KG1 (cell line): ENCODE results near the gene NELFA.

ENCODE experiments used
- DNase-seq: peaks from one replicate; lab custom pipeline; 2025; lab: John Stamatoyannopoulos, UW

NELFA gene

DNA sequence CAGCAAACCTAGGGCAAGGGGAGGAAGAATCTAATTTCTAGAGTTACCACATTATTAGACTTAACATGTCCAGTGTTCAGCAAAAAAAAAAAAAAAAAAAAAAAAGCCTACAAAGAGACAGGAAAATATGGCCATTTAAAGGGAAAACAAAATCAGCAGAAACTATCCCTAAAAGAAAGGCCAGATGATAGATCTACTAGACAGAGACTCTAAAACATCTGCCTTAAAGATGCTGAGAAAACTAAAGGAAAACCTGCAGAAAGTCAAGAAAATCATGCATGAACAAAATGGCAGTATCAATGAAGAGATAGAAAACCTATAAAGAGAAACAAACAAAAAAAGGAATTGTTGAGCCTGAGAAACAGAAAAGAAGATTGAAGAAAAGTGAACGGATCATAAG, 43.8 kb downstream of the NELFA start:
- no peak for DNase-seq

DNA sequence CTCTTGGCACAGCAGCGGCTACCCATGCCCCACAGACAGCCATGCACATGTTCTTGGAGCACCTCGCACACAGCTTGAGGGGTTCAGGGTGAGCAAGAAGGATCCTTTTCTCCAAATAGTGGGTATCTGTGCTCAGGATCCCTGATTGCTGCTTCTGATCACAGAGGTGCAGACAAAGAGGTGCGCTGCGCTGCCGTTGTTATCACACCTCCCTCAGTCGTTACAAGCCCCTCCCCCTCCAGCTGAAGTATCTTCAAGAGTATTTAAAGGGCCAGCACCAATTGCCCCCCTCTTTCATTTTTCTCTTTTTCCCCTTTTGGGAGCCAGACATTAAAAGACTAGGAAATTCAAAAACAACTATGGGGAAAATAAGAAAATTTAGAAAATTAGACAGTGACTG, 44.3 kb downstream of the NELFA start:
- no peak for DNase-seq

DNA sequence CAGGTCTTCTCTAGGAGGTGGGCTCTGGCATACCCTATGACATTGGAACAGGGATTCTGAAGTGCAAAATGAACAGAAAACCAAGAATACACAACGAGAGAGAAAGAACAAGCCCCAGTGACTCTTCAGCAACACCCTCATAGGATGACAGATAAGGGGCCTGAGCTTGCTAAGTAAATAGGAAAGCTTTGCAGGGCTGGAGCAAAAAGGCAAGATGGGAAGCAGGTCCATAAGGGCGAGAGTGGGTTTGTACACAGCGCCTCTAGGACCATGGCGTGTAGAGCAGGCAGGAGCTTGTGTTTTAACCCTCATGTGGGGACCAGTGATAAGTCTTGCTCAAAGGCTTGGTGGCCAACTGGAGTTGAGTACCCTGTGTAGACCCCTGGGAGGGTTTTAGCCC, 45.8 kb downstream of the NELFA start:
- no peak for DNase-seq

DNA sequence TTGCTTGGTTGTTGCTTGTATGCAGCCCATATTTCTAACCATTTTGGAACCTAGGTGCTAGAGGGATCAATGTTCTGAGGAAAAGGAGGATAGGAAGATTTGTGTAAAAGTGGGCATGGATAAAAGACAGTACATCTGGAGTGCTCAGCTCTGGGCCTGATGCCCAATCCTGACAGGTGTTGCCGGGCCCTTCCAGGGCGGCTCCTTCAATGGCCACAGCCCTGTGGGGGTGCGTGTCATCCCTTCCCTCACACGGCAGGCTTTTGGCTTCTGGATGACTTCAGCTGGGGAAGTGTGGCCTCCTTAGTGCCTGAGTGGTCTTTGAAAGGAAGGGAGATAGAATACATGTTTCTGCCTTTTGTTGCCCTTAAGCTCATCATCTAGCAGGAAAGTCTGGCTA, 47.2 kb downstream of the NELFA start:
- no peak for DNase-seq

DNA sequence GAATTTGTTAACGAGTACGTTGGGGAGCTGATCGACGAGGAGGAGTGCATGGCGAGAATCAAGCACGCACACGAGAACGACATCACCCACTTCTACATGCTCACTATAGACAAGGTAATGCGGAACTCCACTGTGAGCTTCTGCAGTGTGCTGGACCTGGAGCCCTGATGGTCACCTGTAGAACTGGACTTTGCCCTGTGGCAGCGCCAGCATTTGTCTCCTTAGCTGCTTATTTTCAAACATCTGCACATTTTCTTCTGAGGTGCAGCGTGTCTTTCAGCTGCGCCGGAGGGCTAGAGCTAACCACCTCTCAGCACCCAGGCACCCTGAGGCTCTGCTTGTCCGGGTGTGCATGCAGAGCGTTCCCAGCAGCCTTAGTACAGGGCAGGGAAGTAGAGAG, 47.7 kb downstream of the NELFA start:
- DNase-seq: no peak

DNA sequence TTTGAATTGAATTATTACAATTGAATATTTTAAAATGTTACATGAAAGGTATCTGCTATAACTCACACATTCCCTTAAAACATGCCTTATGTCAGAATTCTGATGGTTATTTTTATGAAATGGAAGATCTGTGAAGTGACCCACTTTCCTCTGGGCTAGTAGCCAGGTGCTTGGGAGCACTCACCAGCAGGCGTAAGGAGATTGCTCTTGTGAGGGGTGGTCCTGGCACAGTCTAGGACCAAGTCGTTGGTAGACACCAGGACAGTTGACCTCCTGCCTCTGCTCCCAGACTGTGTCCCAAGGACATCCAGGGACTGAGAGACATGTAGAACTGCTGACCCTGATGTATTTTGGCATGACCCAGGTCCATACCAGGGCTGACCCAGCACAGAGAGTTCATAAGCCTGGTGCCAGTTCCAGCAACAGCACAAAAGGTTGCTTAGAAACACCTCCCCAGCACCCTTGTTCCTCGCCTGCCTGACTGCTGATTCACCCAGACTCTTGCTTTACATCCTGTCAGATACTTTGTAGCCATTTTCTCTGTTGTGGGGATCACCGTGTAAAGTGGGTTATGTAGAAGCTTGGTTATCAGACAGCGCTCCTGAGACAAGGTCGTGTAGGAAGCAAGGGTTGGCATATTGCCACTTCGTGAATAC, 48.5 kb downstream of the NELFA start:
- DNase-seq: no peak

DNA sequence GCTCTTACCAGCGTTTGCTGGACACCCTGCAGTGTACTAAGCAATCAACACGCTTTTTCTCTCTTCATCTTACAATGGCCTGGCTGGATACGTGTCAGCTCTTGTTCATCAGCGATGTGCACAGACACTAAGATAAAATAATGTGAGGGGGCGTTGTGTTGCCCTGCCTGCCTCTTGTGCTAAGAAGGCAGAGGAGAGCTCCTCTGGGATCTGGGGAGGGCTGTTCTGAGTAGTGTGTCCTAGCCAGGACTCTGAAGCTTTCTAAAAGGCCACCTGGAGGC, 49.7 kb downstream of the NELFA start:
- DNase-seq: no peak

DNA sequence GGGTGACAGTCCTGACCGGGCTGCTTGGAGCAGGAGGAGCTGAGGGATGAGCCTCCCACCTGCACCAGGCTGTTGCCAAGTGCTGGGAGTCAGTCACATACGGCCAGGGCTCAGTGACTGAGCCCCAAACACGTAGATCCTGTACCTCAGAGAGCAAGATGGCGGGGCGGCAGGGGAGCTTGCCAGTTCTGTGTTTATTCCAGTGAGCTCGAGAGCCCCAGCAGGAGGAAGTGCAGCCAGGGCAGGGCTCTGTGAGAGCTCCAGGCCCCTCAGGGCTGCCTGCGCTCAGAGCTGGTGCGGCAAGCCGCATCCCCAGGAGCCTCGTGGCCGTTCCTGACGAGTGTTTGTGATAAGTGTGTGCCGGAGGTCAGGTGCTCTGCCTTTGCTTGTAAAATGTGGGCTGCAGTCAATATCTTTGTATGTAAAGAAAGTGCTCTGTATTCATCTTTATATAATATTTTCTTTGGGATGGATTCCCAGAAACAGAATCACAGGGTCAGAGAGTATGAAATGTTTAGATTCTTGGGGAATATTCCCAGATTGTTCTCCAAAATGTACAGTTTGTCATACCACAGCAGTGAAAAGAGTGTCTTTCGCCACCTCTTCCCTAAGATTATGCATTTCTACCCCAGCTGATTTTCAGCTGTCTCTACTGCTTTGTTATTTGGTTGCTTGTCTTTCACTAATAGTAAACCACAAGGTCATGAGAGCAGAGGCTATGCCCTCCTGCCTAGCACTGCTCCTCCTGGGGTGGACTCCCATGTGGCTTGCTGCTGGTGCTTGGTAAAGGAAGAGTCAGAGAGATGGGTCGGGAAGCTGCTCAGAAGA, 50.3 kb downstream of the NELFA start:
- no peak for DNase-seq

DNA sequence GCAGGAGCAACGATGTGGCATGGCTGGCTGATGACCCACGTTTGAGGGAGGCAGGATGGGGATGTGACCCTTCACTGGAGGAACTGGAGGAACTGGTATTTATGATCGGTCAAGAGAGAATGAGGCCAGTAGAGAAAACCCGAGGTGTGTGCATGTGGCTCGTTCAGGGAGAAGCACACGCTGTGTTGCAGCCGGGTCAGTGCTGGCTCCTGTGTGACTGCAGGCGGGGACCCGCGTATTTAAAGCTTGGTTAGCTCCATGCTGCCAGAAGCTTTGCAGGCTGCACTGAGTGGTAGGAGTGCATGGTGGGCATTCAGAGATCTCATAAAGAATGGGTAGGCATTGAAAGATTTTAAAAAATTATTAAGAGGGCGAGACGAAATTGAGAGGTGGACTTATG, 52.1 kb downstream of the NELFA start:
- DNase-seq: no peak

DNA sequence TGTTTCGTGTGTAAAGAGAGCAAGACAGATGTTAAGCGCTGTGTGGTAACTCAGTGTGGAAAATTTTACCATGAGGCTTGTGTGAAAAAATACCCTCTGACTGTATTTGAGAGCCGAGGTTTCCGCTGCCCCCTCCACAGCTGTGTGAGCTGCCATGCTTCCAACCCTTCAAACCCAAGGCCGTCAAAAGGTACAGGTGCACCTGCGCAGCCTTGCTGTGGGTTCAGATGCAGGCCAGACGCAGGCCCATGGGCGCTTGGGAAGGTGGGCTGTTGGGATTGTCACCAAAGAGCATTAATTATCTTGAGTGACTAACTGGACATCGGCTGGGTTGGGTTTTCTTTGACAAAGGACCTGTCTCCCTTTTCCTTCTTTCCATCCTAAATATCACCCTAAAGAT, 55.4 kb downstream of the NELFA start:
- DNase-seq: no peak

DNA sequence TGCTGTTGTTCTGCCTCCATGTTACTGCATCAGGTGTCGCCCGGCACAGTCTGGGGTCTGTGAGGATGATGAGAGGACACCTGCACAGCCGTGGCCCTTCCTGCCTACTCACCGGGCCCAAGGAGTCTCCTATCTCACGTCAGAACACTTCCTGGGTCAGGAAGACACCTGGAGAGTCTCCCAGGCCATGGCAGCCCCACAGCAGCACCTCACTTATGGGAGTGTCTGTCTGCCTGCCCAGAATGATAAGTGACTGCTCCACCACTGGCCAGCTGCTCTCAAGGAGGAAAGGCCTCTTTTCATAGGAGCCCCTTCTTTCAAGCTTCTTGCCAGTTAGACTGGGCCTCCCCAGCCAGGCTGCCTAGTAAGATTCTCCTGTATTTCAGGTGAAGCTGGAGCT, 56.1 kb downstream of the NELFA start:
- no peak for DNase-seq

DNA sequence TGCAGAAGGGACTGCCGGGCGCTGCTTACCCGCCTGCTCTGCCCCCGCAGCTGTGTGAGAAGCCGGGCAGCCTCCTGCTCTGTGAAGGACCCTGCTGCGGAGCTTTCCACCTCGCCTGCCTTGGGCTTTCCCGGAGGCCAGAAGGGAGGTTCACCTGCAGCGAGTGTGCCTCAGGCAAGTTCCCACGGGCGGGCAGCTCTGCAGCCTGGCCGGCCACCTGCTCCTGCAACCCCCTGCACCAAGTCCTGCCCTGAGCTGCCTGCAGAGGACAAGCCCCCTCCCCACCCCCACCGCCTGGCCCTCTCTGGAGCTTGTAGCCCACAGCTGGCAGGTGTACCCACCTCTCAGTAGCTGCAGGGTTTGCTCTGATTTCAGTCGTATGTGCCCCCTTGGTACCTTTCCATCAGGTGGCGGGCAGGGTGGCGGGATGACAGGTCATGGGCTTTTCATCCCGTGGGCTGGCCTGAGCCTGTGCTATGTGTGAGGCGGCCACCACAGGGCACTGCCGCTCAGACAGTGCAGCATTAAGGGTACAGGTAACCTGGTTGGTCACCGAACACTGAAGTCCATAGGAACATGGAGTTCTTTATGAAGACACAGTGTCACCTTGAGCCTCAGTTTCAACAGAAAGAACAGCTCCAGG, 56.6 kb downstream of the NELFA start:
- DNase-seq: no peak

DNA sequence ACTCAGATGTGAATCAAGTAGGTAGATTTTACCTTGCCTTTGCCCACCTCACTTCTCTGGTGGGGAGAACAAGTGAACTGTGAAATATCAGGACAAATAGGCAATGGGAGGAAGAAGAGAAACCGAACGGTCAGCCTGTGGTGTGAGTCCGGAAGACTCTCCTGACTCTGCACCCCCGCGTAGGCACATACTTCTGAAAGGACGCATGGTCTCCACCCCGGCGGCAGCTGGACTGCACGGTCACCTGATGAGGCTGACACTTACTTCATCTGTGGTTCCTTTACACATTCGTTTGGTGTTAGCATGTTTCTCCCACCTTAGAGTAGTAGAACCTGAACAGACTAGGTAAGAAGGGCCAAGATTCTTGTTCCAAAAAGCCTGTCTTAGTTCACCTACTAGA, 58.4 kb downstream of the NELFA start:
- no peak for DNase-seq

DNA sequence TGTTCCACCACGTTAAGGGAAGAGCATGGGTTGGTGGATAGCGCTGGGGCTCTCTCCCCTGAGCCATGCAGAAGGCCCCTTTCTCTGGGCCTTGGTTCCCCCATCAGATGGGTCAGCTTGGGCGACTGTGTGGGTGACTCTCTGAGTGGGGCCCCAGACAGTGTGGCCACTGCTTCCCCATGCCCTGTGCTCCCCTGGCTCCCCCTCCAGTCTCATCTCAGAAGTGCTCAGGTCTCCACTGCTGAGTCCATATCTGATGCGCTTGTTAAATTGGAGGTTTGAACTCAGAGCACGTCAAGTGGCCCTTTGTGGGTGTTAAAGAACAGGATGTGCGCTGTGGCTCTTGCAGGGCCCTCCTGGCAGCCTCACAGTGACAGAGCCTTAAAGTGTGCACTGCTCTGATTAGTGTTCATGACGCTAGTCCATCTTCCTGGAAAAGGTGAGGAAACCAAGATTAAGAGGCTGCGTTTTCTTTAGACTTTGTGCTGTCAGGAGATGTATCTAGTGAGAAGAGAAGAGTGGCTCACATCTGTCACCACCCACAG, 59.8 kb downstream of the NELFA start:
- DNase-seq: no peak

DNA sequence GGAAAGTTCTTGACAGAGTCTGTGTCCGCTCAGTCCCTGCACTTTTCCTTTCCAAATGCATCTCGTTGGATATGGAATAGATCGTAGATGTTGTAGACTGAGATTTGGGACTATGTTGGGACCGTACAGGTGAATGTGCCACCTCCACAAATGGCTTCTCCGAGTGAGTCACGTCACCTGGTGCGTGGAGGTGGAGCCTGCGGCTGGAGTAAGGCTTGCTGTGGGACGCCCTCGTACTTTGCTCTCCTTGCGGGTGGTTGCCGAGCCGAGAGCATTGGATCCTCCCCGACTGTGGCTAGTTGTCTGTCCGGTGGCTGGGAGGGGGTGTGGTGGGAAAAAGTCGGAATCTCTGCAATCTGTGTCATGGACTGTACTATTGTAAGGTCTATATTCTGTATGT, 60.5 kb downstream of the NELFA start:
- no peak for DNase-seq

DNA sequence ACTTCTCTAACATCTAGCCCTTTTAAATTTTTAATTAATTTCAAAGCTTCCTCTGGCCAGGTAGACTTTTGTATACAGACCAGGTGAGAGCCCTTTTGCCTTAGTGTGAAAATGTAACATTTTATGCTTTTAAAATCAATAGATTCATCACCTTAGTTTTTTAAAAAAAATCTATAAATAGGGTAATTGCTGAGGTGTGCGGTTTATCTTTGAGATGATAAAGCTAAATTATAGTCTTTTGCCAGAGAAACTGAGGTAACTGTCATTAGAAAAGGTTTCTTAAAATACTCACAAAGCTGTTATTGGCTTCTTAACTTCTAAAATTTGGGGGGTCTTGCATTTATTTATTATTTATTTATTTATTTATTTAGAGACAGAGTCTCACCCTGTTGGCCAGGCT, 62.9 kb downstream of the NELFA start:
- no peak for DNase-seq

DNA sequence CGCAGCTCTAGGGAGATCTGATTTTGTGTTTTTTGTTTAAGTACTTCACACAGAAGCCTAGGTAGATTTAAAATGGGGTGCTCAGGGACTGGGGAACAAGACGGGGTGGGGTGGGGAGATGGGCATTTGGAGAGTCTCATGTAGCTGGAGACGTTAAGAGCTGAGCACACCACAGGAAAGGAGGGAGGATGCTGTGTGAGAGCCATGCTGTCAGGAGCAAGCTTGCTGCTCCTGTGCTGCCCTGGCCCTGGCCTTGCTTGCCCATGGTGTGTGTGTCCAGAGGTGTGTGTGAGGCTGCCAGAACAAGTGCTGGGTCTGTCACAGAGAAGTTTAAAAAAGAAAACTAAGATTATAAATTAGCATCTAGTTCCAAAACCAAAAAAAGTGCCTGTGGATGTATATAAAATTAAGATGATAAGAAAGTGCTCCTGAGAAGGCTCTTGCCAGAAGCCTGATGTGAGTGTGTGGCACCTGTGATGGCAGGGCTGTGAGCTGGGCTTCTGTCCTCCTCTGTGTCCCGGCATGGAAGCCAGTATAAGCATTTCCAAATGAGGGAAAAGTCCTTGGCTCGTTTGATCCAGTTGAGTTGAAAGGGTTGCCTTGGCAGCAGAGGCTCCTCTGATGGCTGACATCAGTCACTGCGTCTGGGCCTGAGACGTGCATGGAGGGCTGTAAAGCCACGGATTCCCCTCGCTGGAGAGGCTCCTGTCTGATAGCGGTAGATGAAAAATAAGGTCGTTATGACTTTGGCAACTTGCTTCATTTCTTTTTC, 63.5 kb downstream of the NELFA start:
- no peak for DNase-seq

DNA sequence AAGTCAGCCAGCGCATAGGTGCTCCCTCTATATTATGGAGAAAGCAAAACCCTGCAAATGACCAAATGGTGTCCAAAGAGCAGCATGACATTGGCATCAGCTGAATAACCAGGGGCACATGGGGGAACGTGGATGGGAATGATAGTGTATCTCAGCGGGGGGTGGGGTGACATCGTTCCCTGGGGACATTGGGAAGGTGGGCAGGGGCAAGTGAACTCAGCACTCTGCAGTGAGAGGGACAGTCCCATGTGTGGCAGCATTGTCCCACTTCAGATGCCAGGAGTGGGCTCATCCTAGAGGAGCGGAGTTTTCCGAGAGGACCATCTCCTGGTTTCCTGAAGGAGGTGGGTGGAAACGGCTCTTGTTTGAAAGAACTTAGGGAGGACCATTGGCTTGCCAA, 64.8 kb downstream of the NELFA start:
- DNase-seq: no peak

DNA sequence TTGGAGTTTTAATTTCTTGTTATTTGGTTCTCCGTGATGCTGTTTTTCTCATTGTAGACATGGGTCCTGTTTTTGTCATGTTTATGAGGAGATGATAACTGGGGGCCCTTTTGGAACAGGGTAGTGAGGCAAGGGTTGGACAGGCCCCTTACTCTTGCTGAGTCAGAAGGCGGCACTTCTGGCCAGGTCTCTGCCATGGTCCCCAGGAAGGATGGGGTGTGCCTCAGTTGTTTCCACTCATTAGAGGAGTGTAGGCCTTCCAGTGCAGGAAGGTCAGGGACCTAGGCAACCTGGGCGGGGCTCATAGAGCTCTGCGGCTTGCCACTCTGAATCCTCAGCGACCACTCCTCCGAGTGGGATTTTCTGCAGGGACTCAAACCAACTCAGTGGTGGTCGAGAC, 68.2 kb downstream of the NELFA start:
- DNase-seq: no peak

DNA sequence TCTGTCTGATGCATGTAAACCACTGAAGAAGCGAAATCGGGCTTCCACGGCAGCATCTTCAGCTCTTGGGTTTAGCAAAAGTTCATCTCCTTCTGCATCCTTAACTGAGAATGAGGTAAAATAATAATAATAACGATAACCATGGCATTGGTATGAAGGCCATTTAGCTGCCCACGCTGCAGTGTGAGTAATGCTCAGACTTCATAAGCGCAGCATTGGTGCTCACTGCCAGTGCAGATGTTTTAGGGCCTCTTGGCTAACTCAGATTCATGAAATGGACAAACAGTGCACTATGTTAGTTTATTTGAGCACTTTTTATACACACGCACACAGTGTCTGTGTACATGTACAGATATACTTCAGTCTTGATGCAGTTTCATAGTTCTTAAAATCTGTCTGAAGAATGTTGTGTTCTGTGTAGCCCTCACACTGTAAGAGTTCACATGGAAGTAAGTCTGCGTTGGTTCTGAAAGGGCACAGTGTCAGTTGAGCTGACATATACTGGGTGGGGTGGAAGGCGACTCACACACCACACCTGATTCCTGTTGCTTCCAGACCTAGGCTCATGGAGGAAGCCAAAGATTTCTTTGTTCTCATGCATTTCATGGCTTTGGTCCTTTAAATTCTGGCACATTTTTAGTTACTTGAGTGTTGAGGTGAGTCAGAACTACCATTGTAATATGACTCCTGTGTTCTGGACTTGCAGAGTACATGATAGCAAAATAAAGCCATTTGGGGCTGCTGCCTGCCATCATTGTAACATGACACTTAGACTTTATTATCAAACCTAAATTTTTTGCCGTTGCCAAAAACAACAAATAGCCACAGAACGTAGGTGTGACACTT, 68.9 kb downstream of the NELFA start:
- no peak for DNase-seq

DNA sequence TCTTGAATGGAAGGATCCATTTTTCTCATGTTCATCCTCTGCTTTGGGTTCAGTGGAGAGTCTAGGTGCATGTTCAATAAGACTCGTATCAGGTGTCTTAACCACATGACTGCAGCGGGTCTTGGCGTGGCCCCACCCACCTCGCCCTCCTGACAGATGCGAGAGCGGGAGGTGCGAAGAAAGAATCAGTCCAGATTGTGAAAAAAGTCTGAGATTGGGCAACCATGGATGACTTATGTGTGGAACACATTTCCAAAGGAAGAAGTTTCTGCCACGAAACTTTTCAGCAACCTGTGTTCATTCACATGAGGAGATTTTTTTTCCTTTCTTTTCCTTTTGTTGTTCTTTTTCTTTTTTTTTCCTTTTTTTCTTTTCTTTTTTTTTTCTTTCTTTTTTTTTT, 70.7 kb downstream of the NELFA start:
- no peak for DNase-seq

DNA sequence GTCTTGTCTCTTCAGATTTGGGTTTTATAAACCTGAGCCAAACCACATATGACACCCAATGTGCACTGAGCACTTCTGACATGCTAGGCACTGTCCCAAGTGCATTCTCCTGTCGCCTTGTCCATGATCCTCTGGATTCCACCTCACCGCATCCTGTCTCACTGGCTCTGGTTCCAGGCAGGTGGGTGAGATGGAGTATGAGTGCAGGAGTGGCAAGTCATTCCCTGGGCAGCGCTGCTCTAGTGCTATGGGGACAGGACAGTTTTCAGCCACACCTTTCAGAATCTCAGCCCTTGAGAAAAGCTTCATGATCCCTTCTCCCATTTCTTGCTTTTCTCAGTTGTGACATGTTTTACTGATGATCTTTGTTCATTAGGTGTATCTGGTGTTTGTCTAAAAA, 71.2 kb downstream of the NELFA start:
- no peak for DNase-seq
